Activated T-helper 2 cell treated with anti-CD3 and anti-CD28 coated beads, Interferon-gamma antibody, Interleukin-2, Interleukin-4, amounts not matched to agents 10 μg/mL and 5 μg/mL and 100 μg/mL, durations not matched to agents 14 hours and 24 hours and 36 hours (primary cell): ENCODE data around the gene RAB22A. TPM values are rescaled to one million over a fixed set of nuclear protein-coding genes. Genes with fewer than 3 reads are reported as not detected.
"Not testable (repeated sequence)": the region's sequence is repeated elsewhere in the genome, so short reads cannot be mapped to it uniquely, and the experiment has no call there.

Source experiments
- DNase-seq: peaks from one replicate; pipeline ENCODE4 v3.0.0; 2021; ENCODE audit warnings: low spot score
- H3K27ac Mint-ChIP-seq: one replicate; pipeline ENCODE4 v1.8.0; 2021; ENCODE audit warnings: mixed read lengths
- H3K27me3 Mint-ChIP-seq: one replicate; pipeline ENCODE4 v1.8.0; 2021; ENCODE audit warnings: low read depth, mixed read lengths
- H3K36me3 Mint-ChIP-seq: one replicate; pipeline ENCODE4 v1.8.0; 2021; ENCODE audit warnings: low read depth, mixed read lengths
- H3K4me1 Mint-ChIP-seq: one replicate; pipeline ENCODE4 v1.8.0; 2021; ENCODE audit warnings: low read depth, mixed read lengths
- H3K4me3 Mint-ChIP-seq: one replicate; pipeline ENCODE4 v1.8.0; 2021; ENCODE audit warnings: low read depth, mild to moderate bottlenecking, moderate library complexity, mixed read lengths
- H3K9me3 Mint-ChIP-seq: one replicate; pipeline ENCODE4 v1.8.0; 2021; ENCODE audit warnings: mixed read lengths
- intact Hi-C: fragments of 100-400 bp; cut with micrococcal nuclease; formaldehyde crosslinking; loops from one replicate; pipeline ENCODE4 v1.15.1; 2023
- total RNA-seq: library from RNA; stranded (reverse); gene quantifications from 2 replicates; pipeline ENCODE4 v1.2.3, GENCODE V29; 2022

Gene RAB22A
- total RNA-seq, 1 donor from 2014 or later: 16.0 TPM

DNA sequence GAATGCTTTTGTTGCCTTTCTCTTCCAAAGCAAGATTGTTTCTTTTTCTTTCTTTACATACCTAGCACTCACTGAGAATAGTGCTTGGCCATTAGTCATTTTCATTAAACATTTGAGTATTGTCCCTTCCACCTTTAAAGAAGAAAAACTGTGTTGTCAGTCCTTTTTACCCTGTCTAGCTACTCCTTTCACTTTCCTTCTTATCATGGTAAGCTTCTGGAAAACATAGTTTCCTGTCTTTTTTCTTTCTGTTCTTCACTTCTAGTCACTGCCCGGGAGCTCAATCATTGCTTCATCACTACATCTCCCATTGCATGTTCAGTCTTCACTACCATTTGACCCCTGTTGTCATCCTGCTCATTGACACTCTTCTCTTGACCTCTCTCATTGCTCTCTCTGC lies 91.6 kb downstream of the RAB22A start:
- peaks cover 18% of the 10 kb centered on the region for H3K36me3 Mint-ChIP-seq
- intact Hi-C loops: no loop called here
- no peaks in the 10 kb centered on the region for H3K9me3 Mint-ChIP-seq
- no peaks in the 10 kb centered on the region for H3K27me3 Mint-ChIP-seq
- no peak for DNase-seq
- peaks cover 28% of the 10 kb centered on the region for H3K4me1 Mint-ChIP-seq
- no peak overlapping the region for H3K27ac Mint-ChIP-seq
- H3K4me3 Mint-ChIP-seq: no peak overlapping the region

DNA sequence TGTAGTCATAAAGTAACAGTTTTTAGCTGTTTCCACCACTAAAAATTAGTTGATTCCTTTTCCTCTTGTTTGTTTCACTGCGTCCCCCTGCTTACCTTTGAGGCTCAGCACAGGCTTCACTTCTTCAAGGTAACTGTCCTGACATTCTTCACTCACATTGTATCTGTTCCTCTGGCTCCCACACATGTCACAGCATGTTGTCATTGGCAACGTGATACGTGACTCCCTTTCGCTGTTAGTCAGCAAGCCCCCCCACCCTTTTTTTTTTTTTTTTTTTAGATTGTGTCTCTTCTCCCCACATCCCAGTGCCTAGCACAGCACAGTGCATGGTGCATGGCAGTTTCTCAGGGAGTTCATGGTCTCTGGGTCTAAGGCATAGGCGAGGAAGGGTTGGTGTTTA lies 92.8 kb downstream of the RAB22A start:
- no peak for DNase-seq
- no peaks in the 10 kb centered on the region for H3K9me3 Mint-ChIP-seq
- intact Hi-C loops: no loop called here
- H3K4me3 Mint-ChIP-seq: no peak overlapping the region
- peaks cover 12% of the 10 kb centered on the region for H3K36me3 Mint-ChIP-seq
- no peak overlapping the region for H3K27ac Mint-ChIP-seq
- H3K27me3 Mint-ChIP-seq: no peaks in the 10 kb centered on the region
- peaks cover 26% of the 10 kb centered on the region for H3K4me1 Mint-ChIP-seq

DNA sequence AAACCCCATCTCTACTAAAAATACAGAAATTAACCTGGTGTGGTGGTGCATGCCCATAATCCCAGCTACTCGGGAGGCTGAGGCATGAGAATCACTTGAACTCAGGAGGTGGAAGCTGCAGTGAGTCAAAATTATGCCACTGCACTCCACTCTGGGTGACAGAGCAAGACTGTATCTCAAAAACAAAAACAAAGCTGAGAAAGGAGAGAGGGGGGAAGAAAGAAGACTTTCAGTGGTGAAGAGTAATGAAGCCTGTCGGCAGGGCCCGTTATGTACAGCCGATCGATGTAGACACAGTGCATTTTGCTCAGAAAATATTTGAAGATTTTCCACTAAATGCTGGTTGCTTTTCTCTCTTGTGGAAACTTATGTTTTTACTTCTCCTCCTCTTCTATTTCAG lies 93.3 kb downstream of the RAB22A start:
- Mint-ChIP-seq H3K27ac (no peak overlapping the region), H3K4me3 (no peak overlapping the region), H3K36me3 (peaks cover 12% of the 10 kb centered on the region), H3K4me1 (peaks cover 26% of the 10 kb centered on the region), H3K9me3 (no peaks in the 10 kb centered on the region), H3K27me3 (no peaks in the 10 kb centered on the region)
- DNase-seq: no peak
- intact Hi-C loops: no loop called here

DNA sequence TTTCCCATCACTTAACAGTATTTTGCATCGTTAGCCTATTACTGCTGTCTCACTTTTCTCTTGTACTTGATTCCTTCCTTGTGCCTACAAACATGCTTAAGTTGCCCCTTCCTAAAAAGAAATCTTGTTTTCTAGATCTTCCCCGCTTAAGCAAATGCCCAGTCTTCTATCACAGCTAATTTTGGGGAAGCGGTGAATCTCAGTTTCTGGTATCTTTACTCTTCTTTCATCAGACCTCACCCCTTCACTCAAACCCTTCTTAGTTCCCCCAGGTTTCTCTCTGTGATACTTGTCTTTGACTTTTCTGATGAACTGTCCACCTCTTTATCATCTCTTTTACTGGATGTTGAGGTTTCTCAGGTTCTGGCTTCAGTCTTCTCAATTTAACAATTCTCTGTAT lies 93.8 kb downstream of the RAB22A start:
- peaks cover 8% of the 10 kb centered on the region for H3K36me3 Mint-ChIP-seq
- H3K4me1 Mint-ChIP-seq: peaks cover 26% of the 10 kb centered on the region
- DNase-seq: no peak
- H3K4me3 Mint-ChIP-seq: no peak overlapping the region
- intact Hi-C loops: no loop called here
- H3K27me3 Mint-ChIP-seq: no peaks in the 10 kb centered on the region
- H3K27ac Mint-ChIP-seq: no peak overlapping the region
- H3K9me3 Mint-ChIP-seq: no peaks in the 10 kb centered on the region

DNA sequence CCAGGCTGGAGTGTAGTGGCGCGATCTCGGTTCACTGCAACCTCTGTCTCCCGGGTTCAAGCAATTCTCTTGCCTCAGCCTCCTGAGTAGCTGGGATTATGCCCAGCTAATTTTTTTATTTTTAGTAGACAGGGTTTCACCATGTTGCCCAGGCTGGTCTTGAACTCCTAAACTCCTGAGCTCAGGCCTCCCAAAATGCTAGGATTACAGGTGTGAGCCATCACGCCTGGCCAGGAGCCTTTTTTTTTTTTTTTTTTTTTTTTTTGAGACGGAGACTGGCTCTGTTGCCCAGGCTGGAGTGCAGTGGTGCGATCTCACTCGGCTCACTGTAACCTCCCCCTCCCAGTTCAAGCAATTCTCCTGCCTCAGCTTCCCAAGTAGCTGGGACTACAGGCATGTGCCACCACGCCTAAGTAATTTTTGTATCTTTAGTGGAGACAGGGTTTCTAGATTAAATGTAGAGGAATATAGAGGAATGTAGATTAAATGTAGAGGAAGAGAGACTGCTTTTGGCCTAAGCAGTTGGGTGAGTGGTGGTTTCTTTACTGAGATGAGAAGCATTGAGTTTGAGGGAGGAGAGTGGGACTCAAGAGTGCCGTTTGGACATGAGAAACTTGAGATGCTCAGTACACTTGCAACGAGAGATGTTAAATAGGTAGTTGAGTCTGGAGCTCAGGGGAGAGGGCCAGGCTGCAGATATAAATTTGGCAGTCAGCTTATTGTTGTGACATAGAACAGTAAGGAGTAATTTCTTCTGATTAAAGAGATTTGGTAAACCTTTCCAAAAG lies 96.2 kb downstream of the RAB22A start:
- no peaks in the 10 kb centered on the region for H3K27me3 Mint-ChIP-seq
- no peaks in the 10 kb centered on the region for H3K9me3 Mint-ChIP-seq
- intact Hi-C loops: loop anchor here (5.0 kb wide), 2 partner anchors 98 to 168 kb away; partner anchors contain the start of gene RAB22A
- peaks cover 5% of the 10 kb centered on the region for H3K36me3 Mint-ChIP-seq
- no peak overlapping the region for H3K27ac Mint-ChIP-seq
- H3K4me3 Mint-ChIP-seq: no peak overlapping the region
- peaks cover 33% of the 10 kb centered on the region for H3K4me1 Mint-ChIP-seq
- no peak for DNase-seq

DNA sequence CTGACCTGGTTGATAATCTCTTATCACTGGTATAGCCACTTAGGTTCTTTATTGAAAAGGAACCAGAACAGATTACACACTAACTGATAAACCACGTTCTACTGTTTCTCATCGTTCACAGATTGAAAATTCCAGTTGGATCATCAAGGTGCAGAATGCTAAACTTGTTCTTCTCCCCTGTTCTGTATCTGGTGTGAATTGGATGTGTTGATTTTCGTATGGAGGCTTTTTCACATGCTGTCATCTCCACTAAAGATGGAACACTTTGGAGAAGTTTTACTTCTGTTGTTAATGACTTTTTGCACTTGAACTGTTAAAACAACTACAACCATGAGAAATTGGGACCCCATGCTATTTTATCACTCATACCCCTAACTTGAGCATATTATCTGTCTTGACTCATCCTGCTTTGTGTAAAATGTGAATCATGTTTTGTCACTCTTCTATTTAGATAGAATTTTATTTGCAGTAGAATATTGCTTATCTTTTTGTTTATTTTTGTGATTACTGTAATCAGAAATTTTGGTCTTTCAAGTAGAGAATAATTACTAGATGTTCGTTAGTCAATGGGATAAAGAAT lies 97.0 kb downstream of the RAB22A start:
- DNase-seq: no peak
- Mint-ChIP-seq H3K27me3 (no peaks in the 10 kb centered on the region), H3K36me3 (peaks cover 8% of the 10 kb centered on the region), H3K4me1 (peaks cover 32% of the 10 kb centered on the region), H3K27ac (no peak overlapping the region), H3K9me3 (no peaks in the 10 kb centered on the region), H3K4me3 (no peak overlapping the region)
- intact Hi-C loops: loop anchor here (5.0 kb wide), 2 partner anchors 99 to 169 kb away; partner anchors contain the start of gene RAB22A

DNA sequence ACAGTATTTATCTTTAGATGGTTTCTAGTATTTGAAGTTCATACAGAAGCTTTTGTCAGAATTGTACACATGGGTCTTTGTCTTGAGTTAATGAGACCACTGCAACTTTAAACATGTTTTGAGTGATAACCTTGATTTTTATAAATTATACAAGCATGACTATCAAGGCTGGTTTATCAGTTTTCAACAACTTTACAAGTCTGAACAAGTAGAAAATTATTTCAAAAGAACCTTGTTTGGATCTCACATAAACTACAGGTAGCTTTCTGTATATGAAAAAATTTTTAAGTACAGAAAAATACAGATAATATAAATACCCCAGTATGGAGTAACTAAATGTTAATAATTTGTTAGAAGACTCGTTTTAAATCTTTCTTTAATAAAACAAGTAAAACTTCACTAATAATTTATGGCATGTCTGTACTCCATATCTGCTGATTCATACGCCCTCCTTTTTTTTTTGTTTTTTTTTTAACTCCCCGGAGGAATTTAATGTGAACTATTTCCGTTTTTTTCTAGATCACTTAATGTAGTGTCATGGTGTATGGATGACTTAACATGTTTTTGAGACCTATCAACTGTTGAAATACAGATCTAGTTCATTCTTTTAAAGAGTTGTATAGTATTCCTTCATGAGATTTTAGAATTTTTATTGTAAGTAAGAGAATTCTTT lies 97.8 kb downstream of the RAB22A start:
- Mint-ChIP-seq H3K4me3 (no peak overlapping the region), H3K27me3 (no peaks in the 10 kb centered on the region), H3K36me3 (peaks cover 12% of the 10 kb centered on the region), H3K27ac (peak overlapping the region; percentile 59), H3K9me3 (no peaks in the 10 kb centered on the region), H3K4me1 (peaks cover 32% of the 10 kb centered on the region)
- intact Hi-C loops: loop anchor here (5.0 kb wide), 2 partner anchors 100 to 170 kb away; partner anchors contain the start of gene RAB22A
- DNase-seq: no peak

DNA sequence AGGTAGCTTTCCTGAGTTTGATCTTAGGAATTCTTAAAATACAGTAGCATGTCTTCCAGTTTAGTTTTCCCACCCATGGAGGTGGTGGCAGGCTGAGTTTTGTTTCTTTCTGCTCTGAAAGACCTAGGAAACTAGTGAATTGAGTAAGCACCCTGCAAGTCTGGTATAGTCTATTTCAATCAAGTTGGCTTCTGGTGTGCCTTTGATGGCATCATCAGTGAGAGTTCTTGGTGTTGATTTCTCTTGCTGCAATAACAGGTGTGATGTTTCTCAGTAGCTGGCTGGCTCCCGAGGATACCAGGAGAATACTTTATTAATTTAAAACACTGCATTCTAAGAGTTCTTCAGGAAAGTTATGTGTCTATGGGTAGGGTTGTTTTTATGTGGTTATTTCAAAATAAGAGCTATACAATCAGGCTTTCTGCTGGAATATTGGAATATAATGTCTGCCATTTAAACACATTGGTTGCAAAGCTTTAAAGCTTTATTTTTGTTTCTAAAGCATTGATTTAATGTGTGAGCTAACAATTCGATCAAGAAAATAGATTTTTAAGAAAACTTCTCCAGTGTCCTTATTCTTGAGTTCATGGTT lies 98.5 kb downstream of the RAB22A start:
- intact Hi-C loops: loop anchor here (2.0 to 5.0 kb wide), 3 partner anchors 19 to 171 kb away; partner anchors contain the start of genes RAB22A and VAPB
- Mint-ChIP-seq H3K36me3 (peaks cover 16% of the 10 kb centered on the region), H3K9me3 (no peaks in the 10 kb centered on the region), H3K27ac (peak overlapping the region; percentile 64), H3K4me1 (peaks cover 32% of the 10 kb centered on the region), H3K4me3 (no peak overlapping the region), H3K27me3 (no peaks in the 10 kb centered on the region)
- DNase-seq: no peak

DNA sequence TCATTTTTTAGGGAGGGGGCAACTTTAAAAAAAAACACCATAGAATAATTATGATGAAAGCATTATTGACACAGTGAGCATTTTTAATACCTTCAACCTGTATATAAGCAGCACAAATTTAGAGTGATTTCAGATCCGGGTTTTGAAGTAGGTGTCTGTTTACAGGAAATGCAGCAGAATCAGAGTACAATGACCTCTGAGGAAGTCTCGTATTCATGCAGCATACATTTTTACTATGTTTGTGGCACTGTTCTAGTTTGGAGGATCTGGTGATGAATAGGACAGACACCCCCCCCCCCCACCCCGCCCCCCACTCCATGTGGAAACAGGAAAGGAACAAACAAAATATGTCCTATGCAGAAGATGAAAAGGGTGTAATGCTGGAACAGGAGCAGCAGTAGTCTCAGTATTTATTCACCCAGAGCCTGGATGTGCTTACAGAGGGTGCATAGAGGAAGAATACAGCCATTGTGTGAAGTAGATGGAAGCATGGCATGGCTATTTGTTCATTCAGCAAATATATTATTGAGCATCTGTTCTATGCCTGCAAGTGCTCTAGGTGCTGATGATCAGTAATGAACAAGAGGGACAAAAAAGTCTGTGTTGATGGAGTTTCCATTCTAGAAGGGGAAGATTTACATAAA lies 99.2 kb downstream of the RAB22A start:
- H3K4me3 Mint-ChIP-seq: peak overlapping the region; percentile 30
- H3K4me1 Mint-ChIP-seq: peaks cover 32% of the 10 kb centered on the region
- no peak for DNase-seq
- H3K27me3 Mint-ChIP-seq: no peaks in the 10 kb centered on the region
- intact Hi-C loops: loop anchor here (2.0 to 5.0 kb wide), 3 partner anchors 20 to 171 kb away; partner anchors contain the start of genes RAB22A and VAPB
- no peaks in the 10 kb centered on the region for H3K9me3 Mint-ChIP-seq
- peaks cover 16% of the 10 kb centered on the region for H3K36me3 Mint-ChIP-seq
- peak overlapping the region; percentile 64 for H3K27ac Mint-ChIP-seq

DNA sequence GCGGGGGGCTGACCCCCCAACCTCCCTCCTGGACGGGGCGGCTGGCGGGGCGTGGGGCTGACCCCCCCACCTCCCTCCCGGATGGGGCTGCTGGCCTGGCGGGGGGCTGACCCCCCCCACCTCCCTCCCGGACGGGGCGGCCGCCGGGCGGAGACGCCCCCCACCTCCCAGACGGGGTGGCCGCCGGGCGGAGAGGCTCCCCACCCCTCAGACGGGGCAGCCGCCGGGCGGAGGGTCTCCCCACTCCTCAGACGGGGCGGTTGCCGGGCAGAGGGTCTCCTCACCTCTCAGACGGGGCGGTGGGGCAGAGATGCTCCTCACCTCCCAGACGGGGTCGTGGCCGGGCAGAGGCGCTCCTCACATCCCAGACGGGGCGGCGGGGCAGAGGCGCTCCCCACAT lies 104.7 kb downstream of the RAB22A start:
- not testable (repeated sequence) for H3K9me3 Mint-ChIP-seq
- Mint-ChIP-seq H3K4me1 (peaks cover 35% of the 10 kb centered on the region), H3K36me3 (peaks cover 43% of the 10 kb centered on the region)

DNA sequence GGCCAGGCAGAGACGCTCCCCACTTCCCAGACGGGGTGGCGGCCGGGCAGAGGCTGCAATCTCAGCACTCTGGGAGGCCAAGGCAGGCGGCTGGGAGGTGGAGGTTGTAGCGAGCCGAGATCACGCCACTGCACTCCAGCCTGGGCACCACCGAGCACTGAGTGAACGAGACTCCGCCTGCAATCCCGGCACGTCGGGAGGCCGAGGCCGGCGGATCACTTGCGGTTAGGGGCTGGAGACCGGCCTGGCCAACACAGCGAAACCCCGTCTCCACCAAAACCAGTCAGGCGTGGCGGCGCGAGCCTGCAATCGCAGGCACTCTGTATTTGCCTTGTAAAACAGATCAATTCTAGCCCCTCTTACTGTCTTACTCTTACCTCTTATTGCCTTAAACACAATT lies 105.3 kb downstream of the RAB22A start:
- H3K9me3 Mint-ChIP-seq, H3K27ac Mint-ChIP-seq, DNase-seq, H3K27me3 Mint-ChIP-seq, intact Hi-C loops, H3K4me3 Mint-ChIP-seq: not testable (repeated sequence)
- peaks cover 49% of the 10 kb centered on the region for H3K36me3 Mint-ChIP-seq
- H3K4me1 Mint-ChIP-seq: peaks cover 34% of the 10 kb centered on the region

More for the DNA sequence above, 104.7 kb downstream of the RAB22A start:
- H3K27me3 Mint-ChIP-seq, H3K27ac Mint-ChIP-seq, DNase-seq, H3K4me3 Mint-ChIP-seq, intact Hi-C loops: not testable (repeated sequence)

DNA sequence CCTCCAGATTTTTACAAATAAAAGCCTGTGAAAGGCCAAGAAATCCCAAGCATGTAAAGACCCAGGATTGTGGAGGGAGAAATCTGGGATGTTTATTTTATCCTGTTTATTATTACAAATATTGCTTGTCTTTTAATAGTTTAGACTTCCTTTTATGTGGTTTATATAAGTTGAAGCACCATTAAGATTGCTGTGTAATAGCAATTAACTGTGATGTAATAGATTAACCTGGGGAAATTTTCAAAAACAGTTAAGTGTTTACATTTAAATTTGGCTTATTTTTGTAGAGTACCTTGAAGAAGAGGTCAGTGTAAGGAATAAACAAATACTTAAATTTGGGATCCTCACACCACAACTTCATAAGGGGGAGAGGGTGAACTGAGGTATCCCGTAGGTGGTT lies 106.5 kb downstream of the RAB22A start:
- no peaks in the 10 kb centered on the region for H3K27me3 Mint-ChIP-seq
- peaks cover 3% of the 10 kb centered on the region for H3K9me3 Mint-ChIP-seq
- intact Hi-C loops: no loop called here
- H3K4me3 Mint-ChIP-seq: no peak overlapping the region
- no peak overlapping the region for H3K27ac Mint-ChIP-seq
- H3K36me3 Mint-ChIP-seq: peaks cover 57% of the 10 kb centered on the region
- no peak for DNase-seq
- H3K4me1 Mint-ChIP-seq: peaks cover 30% of the 10 kb centered on the region
